ENCODE measurements around the gene PTGES2. TPM values are rescaled to one million over a fixed set of nuclear protein-coding genes. Genes with fewer than 3 reads are reported as not detected.

Gene PTGES2
- total and polyA plus RNA-seq, 9 of the 15 experiments (the other 6 are each of a cell fraction or from before 2014, with no cell fraction given): 2.4 to 196 (median 90.1) TPM

GRCh38 chr9:128127568-128127989 lies at the start of gene PTGES2 (continued):
- no peak for TF ChIP-seq CHD7 (IDR thresholded peaks at IDR 0.05; ENCODE audit: low read depth, low read length)
- no peak; the same call in 1 of the 2 replicates for TF ChIP-seq FOSL1 (tag; conservative IDR thresholded peaks at IDR 0.05)
- no peak for TF ChIP-seq ELF1 (tag; IDR thresholded peaks at IDR 0.05)
- TF ChIP-seq ETS1 (conservative IDR thresholded peaks at IDR 0.05; ENCODE audit: control insufficient read depth, low read depth, low read length): no peak; the same call in 1 of the 2 replicates
- peak; percentile 25 for TF ChIP-seq PHF20 (IDR thresholded peaks at IDR 0.05; ENCODE audit: partially characterized antibody)
- TF ChIP-seq HNRNPUL1 (IDR thresholded peaks at IDR 0.05; ENCODE audit: low read length): no peak
- no peak for TF ChIP-seq PATZ1 (CRISPR knock-in tag; IDR thresholded peaks at IDR 0.05; ENCODE audit: borderline replicate concordance)
- TF ChIP-seq ZC3H4 (CRISPR knock-in tag; IDR thresholded peaks at IDR 0.05; ENCODE audit: borderline replicate concordance): no peak
- TF ChIP-seq CCNT2 (IDR thresholded peaks at IDR 0.05; ENCODE audit: borderline replicate concordance, extremely low read depth, insufficient read length, low read depth, low read length): peak; percentile 60
- no peak for TF ChIP-seq E2F4 (CRISPR knock-in tag; IDR thresholded peaks at IDR 0.05; ENCODE audit: low read depth)
